ENCODE results near the gene MIEF1. TPM values are rescaled to one million over a fixed set of nuclear protein-coding genes. Genes with fewer than 3 reads are reported as not detected.

MIEF1 gene
- total and polyA plus RNA-seq, 8 donors = 5.1 to 47.3 (median 16.2) TPM

- TF ChIP-seq POLR2AphosphoS5 (IDR thresholded peaks at IDR 0.05) (no peak), POLR2A (IDR thresholded peaks at IDR 0.05) (no peak), EP300 (IDR thresholded peaks at IDR 0.05) (no peak), CTCF (IDR thresholded peaks at IDR 0.05) (no peak)
- DNase-seq = peak in 1 of 2 donors; percentile 47
- Histone ChIP-seq H3K4me3 (no peak overlapping the region), H3K27ac (peak overlapping the region in 3 of 5 donors; percentile 18 to 50 (median 37)), H3K27me3 (no peaks in the 10 kb centered on the region), H3K4me1 (peaks cover 34 to 58% (median 42%) of the 10 kb centered on the region in 4 donors), H3K36me3 (no peaks in the 10 kb centered on the region), H3K9me3 (no peaks in the 10 kb centered on the region)
- intact Hi-C loops (cut with DNase I; ENCODE audit: low total_unique reads) = no loop called here
- WGBS, 5 donors = 15 to 33% (median 29%) methylated on average over 2 of the region's 2 CpGs
Observed at GRCh38 chr22:39498368-39498767, 3.7 kb upstream of the MIEF1 start.

- TF ChIP-seq EP300 (IDR thresholded peaks at IDR 0.05) = no peak
- no peak for TF ChIP-seq POLR2AphosphoS5 (IDR thresholded peaks at IDR 0.05)
- TF ChIP-seq POLR2A (IDR thresholded peaks at IDR 0.05) = no peak
- no peak for TF ChIP-seq CTCF (IDR thresholded peaks at IDR 0.05)
- Histone ChIP-seq H3K27me3 (no peaks in the 10 kb centered on the region), H3K4me3 (no peak overlapping the region), H3K36me3 (peaks cover 0 to 2% (median 0%) of the 10 kb centered on the region in 4 donors), H3K27ac (peak overlapping the region in 2 of 5 donors; percentile 37 to 50), H3K4me1 (peaks cover 38 to 62% (median 46%) of the 10 kb centered on the region in 4 donors), H3K9me3 (no peaks in the 10 kb centered on the region)
- intact Hi-C loops (cut with DNase I; ENCODE audit: low total_unique reads) = no loop called here
- 35 to 54% (median 48%) methylated on average over 3 of the region's 3 CpGs for WGBS, 5 donors
- DNase-seq = no peak
Observed at GRCh38 chr22:39498802-39499201, 3.3 kb upstream of the MIEF1 start.

GRCh38 chr22:39500101-39500500 is 2.0 kb upstream of the MIEF1 start:
- no peak for DNase-seq
- Histone ChIP-seq H3K4me3 (no peak overlapping the region), H3K4me1 (peaks cover 41 to 66% (median 56%) of the 10 kb centered on the region in 4 donors), H3K36me3 (peaks cover 10 to 15% (median 11%) of the 10 kb centered on the region in 4 donors), H3K27me3 (no peaks in the 10 kb centered on the region), H3K27ac (peak overlapping the region in 2 of 5 donors; percentile 90 to 91), H3K9me3 (no peaks in the 10 kb centered on the region)
- intact Hi-C loops (cut with DNase I; ENCODE audit: low total_unique reads) = no loop called here
- TF ChIP-seq POLR2A (IDR thresholded peaks at IDR 0.05) (no peak), POLR2AphosphoS5 (IDR thresholded peaks at IDR 0.05) (no peak), CTCF (IDR thresholded peaks at IDR 0.05) (no peak), EP300 (IDR thresholded peaks at IDR 0.05) (no peak)
- 70 to 84% (median 73%) methylated on average over 6 of the region's 6 CpGs for WGBS, 5 donors

GRCh38 chr22:39501644-39502108 is 414 bp upstream of the MIEF1 start:
- peak overlapping the region; percentile 80 to 94 (median 90) for H3K27ac ChIP-seq
- no peaks in the 10 kb centered on the region for H3K9me3 ChIP-seq
- peaks cover 35 to 70% (median 59%) of the 10 kb centered on the region in 4 donors for H3K4me1 ChIP-seq
- intact Hi-C loops (cut with DNase I; ENCODE audit: low total_unique reads) = no loop called here
- WGBS, 5 donors = 19 to 40% (median 28%) methylated on average over 8 to 13 of the region's 13 CpGs
- H3K36me3 ChIP-seq = peaks cover 22 to 31% (median 27%) of the 10 kb centered on the region in 4 donors
- peak overlapping the region; percentile 71 to 99 (median 95) for H3K4me3 ChIP-seq
- TF ChIP-seq POLR2AphosphoS5 (IDR thresholded peaks at IDR 0.05) = no peak
- no peak for TF ChIP-seq CTCF (IDR thresholded peaks at IDR 0.05)
- TF ChIP-seq EP300 (IDR thresholded peaks at IDR 0.05) = no peak
- TF ChIP-seq POLR2A (IDR thresholded peaks at IDR 0.05) = no peak
- DNase-seq = no peak
- H3K27me3 ChIP-seq = no peaks in the 10 kb centered on the region

Measured in stomach (tissue), 9 donors.